Trophoblast cell (in vitro differentiated cells and primary cell): ENCODE results near the gene KCNA3.

ENCODE experiments used
- DNase-seq, 2 donors: peaks; one replicate each; pipeline ENCODE4 v3.0.0-alpha.2; 2016
- H2AFZ ChIP-seq: 2 replicates; pipeline ENCODE4 v1.6.1; 2013; ENCODE audit warnings: low read length, moderate library complexity, mild to moderate bottlenecking; ENCODE audit not compliant: insufficient read depth, poor library complexity
- H2AK5ac ChIP-seq: 2 replicates; pipeline ENCODE4 v1.6.1; 2013; ENCODE audit warnings: mild to moderate bottlenecking, low read length
- H2BK120ac ChIP-seq: 2 replicates; pipeline ENCODE4 v1.6.1; 2013; ENCODE audit warnings: low read length, mild to moderate bottlenecking, moderate library complexity; ENCODE audit not compliant: insufficient read depth, poor library complexity
- H2BK12ac ChIP-seq: 2 replicates; pipeline ENCODE4 v1.6.1; 2013; ENCODE audit warnings: mild to moderate bottlenecking, low read length, moderate library complexity
- H2BK5ac ChIP-seq: 2 replicates; pipeline ENCODE4 v1.6.1; 2013; ENCODE audit warnings: low read length, low read depth, moderate library complexity, mild to moderate bottlenecking; ENCODE audit not compliant: poor library complexity
- H3K14ac ChIP-seq: 2 replicates; pipeline ENCODE4 v1.6.1; 2013; ENCODE audit warnings: mild to moderate bottlenecking, low read length
- H3K18ac ChIP-seq: 2 replicates; pipeline ENCODE4 v1.6.1; 2013; ENCODE audit warnings: mild to moderate bottlenecking, low read length
- H3K23ac ChIP-seq: 2 replicates; pipeline ENCODE4 v1.6.1; 2013; ENCODE audit warnings: low read length
- H3K27ac ChIP-seq: 2 replicates; pipeline ENCODE4 v1.5.1; 2013; ENCODE audit warnings: low read depth, mild to moderate bottlenecking, inconsistent platforms, low read length, moderate library complexity
- H3K27me3 ChIP-seq: 2 replicates; pipeline ENCODE4 v1.6.1; 2013; ENCODE audit warnings: inconsistent platforms, mild to moderate bottlenecking, low read length, moderate library complexity; ENCODE audit not compliant: insufficient read depth
- H3K36me3 ChIP-seq, 2 experiments: 1 replicate in 1 of 2; 2 replicates in 1 of 2; pipeline ENCODE4 v1.6.1; 2013; ENCODE audit warnings: low read length in 2 of 2, mild to moderate bottlenecking in 2 of 2, moderate library complexity in 1 of 2; ENCODE audit not compliant: insufficient read depth in 2 of 2, control insufficient read depth in 1 of 2
- H3K4ac ChIP-seq: 2 replicates; pipeline ENCODE4 v1.6.1; 2013; ENCODE audit warnings: low read depth, mild to moderate bottlenecking, low read length, moderate library complexity
- H3K4me1 ChIP-seq, 2 experiments: 1 replicate in 1 of 2; 2 replicates in 1 of 2; pipeline ENCODE4 v1.6.1; 2013; ENCODE audit warnings: low read length in 2 of 2, mild to moderate bottlenecking in 2 of 2, moderate library complexity in 1 of 2; ENCODE audit not compliant: insufficient read depth in 2 of 2, control insufficient read depth in 1 of 2
- H3K4me2 ChIP-seq: 2 replicates; pipeline ENCODE4 v1.6.1; 2013; ENCODE audit warnings: inconsistent platforms, mild to moderate bottlenecking, low read length, moderate library complexity
- H3K4me3 ChIP-seq: 2 replicates; pipeline ENCODE4 v1.5.1; 2013; ENCODE audit warnings: mild to moderate bottlenecking, low read depth, low read length, inconsistent platforms
- H3K79me1 ChIP-seq: one replicate; pipeline ENCODE4 v1.6.1; 2013; ENCODE audit warnings: low read length
- H3K79me2 ChIP-seq: 2 replicates; pipeline ENCODE4 v1.6.1; 2013; ENCODE audit warnings: low read length, mild to moderate bottlenecking; ENCODE audit not compliant: control insufficient read depth, insufficient read depth, poor library complexity
- H3K9ac ChIP-seq: 2 replicates; pipeline ENCODE4 v1.6.1; 2013; ENCODE audit warnings: mild to moderate bottlenecking, low read length
- H3K9me3 ChIP-seq: 2 replicates; pipeline ENCODE4 v1.6.1; 2013; ENCODE audit warnings: low read depth, mild to moderate bottlenecking, control low read depth, inconsistent platforms, low read length; ENCODE audit not compliant: insufficient read depth
- H4K12ac ChIP-seq: 2 replicates; pipeline ENCODE4 v1.6.1; 2013; ENCODE audit warnings: low read depth, mild to moderate bottlenecking, low read length, moderate library complexity
- H4K8ac ChIP-seq: 2 replicates; pipeline ENCODE4 v1.6.1; 2013; ENCODE audit warnings: low read depth, mild to moderate bottlenecking, low read length, moderate library complexity
- H4K91ac ChIP-seq: one replicate; pipeline ENCODE4 v1.6.1; 2013; ENCODE audit warnings: low read depth, mild to moderate bottlenecking, low read length, moderate library complexity
- WGBS: extraction: QIAGEN DNeasy Blood & Tissue Kit; methylation state at CpG from one replicate; pipeline ENCODE4 v1.1.7; 2013; ENCODE audit warnings: missing lambda C conversion rate; ENCODE audit not compliant: insufficient read length, insufficient coverage; ENCODE audit errors: extremely low coverage; 5-methylcytosine and 5-hydroxymethylcytosine counted together

KCNA3 gene

GRCh38 chr1:110672001-110672752, 2.6 kb downstream of the KCNA3 start:
- no peaks in the 10 kb centered on the region for H3K79me2 ChIP-seq
- H2AK5ac ChIP-seq = no peak overlapping the region
- H2AFZ ChIP-seq = no peak overlapping the region
- no peaks in the 10 kb centered on the region for H3K36me3 ChIP-seq
- peaks cover 40% of the 10 kb centered on the region for H3K27me3 ChIP-seq
- no peak overlapping the region for H2BK5ac ChIP-seq
- no peak overlapping the region for H3K27ac ChIP-seq
- H3K4me2 ChIP-seq = no peak overlapping the region
- H4K8ac ChIP-seq = no peak overlapping the region
- no peak overlapping the region for H3K4me3 ChIP-seq
- no peak overlapping the region for H3K9ac ChIP-seq
- H4K12ac ChIP-seq = no peak overlapping the region
- WGBS = no CpG with 5 or more reads among the region's 12 CpGs
- H3K4me1 ChIP-seq = peaks cover 5 to 14% of the 10 kb centered on the region in 2 experiments
- H3K18ac ChIP-seq = no peak overlapping the region
- H3K4ac ChIP-seq = no peak overlapping the region
- peak; percentile 5 to 35 for DNase-seq
- H2BK120ac ChIP-seq = no peak overlapping the region
- H3K14ac ChIP-seq = no peak overlapping the region
- peaks cover 9% of the 10 kb centered on the region for H3K9me3 ChIP-seq
- H3K79me1 ChIP-seq = no peaks in the 10 kb centered on the region
- H4K91ac ChIP-seq = no peak overlapping the region
- H2BK12ac ChIP-seq = no peak overlapping the region
- H3K23ac ChIP-seq = no peak overlapping the region

GRCh38 chr1:110671361-110671760, 3.4 kb downstream of the KCNA3 start:
- no peak overlapping the region for H3K27ac ChIP-seq
- no peak overlapping the region for H3K4ac ChIP-seq
- peaks cover 9% of the 10 kb centered on the region for H3K9me3 ChIP-seq
- H3K9ac ChIP-seq = no peak overlapping the region
- DNase-seq = no peak
- H3K79me1 ChIP-seq = no peaks in the 10 kb centered on the region
- H4K8ac ChIP-seq = no peak overlapping the region
- H3K4me1 ChIP-seq = peaks cover 5 to 14% of the 10 kb centered on the region in 2 experiments
- no peaks in the 10 kb centered on the region for H3K79me2 ChIP-seq
- no peak overlapping the region for H4K12ac ChIP-seq
- H3K23ac ChIP-seq = no peak overlapping the region
- H2AK5ac ChIP-seq = no peak overlapping the region
- H2BK12ac ChIP-seq = no peak overlapping the region
- no peak overlapping the region for H2BK120ac ChIP-seq
- no CpG with 5 or more reads among the region's 2 CpGs for WGBS
- peaks cover 39% of the 10 kb centered on the region for H3K27me3 ChIP-seq
- H3K14ac ChIP-seq = no peak overlapping the region
- no peak overlapping the region for H2BK5ac ChIP-seq
- H3K36me3 ChIP-seq = no peaks in the 10 kb centered on the region
- H3K4me3 ChIP-seq = no peak overlapping the region
- no peak overlapping the region for H2AFZ ChIP-seq
- H3K18ac ChIP-seq = no peak overlapping the region
- H4K91ac ChIP-seq = no peak overlapping the region
- H3K4me2 ChIP-seq = no peak overlapping the region

GRCh38 chr1:110668549-110668948, 6.2 kb downstream of the KCNA3 start:
- no CpG with 5 or more reads among the region's 4 CpGs for WGBS
- Histone ChIP-seq H3K79me2 (no peaks in the 10 kb centered on the region), H3K79me1 (no peaks in the 10 kb centered on the region), H3K27me3 (peaks cover 13% of the 10 kb centered on the region), H2AFZ (no peak overlapping the region), H3K4ac (no peak overlapping the region), H3K36me3 (no peaks in the 10 kb centered on the region), H3K4me3 (no peak overlapping the region), H3K9me3 (peaks cover 3% of the 10 kb centered on the region), H3K4me2 (no peak overlapping the region), H3K9ac (no peak overlapping the region), H2BK120ac (no peak overlapping the region), H3K18ac (no peak overlapping the region), H2BK5ac (no peak overlapping the region), H4K12ac (no peak overlapping the region), H2AK5ac (no peak overlapping the region), H3K23ac (no peak overlapping the region), H4K91ac (no peak overlapping the region), H3K4me1 (no peaks in the 10 kb centered on the region), H2BK12ac (no peak overlapping the region), H3K27ac (no peak overlapping the region), H4K8ac (no peak overlapping the region), H3K14ac (no peak overlapping the region)
- no peak for DNase-seq

GRCh38 chr1:110667776-110668175, 7.0 kb downstream of the KCNA3 start:
- H2BK12ac ChIP-seq = no peak overlapping the region
- no peaks in the 10 kb centered on the region for H3K79me2 ChIP-seq
- no peaks in the 10 kb centered on the region for H3K79me1 ChIP-seq
- H3K4me3 ChIP-seq = no peak overlapping the region
- no peak overlapping the region for H3K27ac ChIP-seq
- H3K4me1 ChIP-seq = no peaks in the 10 kb centered on the region
- H4K91ac ChIP-seq = no peak overlapping the region
- H3K4ac ChIP-seq = no peak overlapping the region
- no peak overlapping the region for H3K18ac ChIP-seq
- H2AK5ac ChIP-seq = no peak overlapping the region
- no peak for DNase-seq
- H3K36me3 ChIP-seq = no peaks in the 10 kb centered on the region
- no peak overlapping the region for H3K14ac ChIP-seq
- no peaks in the 10 kb centered on the region for H3K9me3 ChIP-seq
- H2AFZ ChIP-seq = no peak overlapping the region
- whole genome bisulfite sequencing = no CpG with 5 or more reads among the region's 2 CpGs
- H4K12ac ChIP-seq = no peak overlapping the region
- no peak overlapping the region for H3K4me2 ChIP-seq
- peaks cover 5% of the 10 kb centered on the region for H3K27me3 ChIP-seq
- no peak overlapping the region for H4K8ac ChIP-seq
- H2BK120ac ChIP-seq = no peak overlapping the region
- no peak overlapping the region for H2BK5ac ChIP-seq
- no peak overlapping the region for H3K23ac ChIP-seq
- H3K9ac ChIP-seq = no peak overlapping the region
